ENCODE data around the gene SNX22.

DNA sequence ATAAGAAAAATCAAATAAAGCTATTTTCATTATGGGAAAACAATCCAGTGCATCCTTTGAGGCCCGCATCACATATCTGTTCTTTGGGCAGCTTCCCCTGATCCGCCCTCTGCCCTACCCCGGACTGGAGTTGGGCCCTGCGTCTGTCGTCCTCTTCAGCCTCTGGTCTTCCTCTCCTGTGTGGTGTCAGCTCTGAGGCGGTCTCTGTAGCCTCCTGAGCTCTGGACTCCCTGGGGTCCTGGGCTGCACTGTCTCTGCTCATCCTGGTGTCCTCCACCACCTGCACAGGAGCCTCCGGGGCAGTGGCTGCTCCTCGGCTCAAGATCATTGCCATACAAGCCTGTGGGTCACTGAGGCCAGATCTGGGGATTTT lies 7.4 kb upstream of the SNX22 start:
- TF ChIP-seq, protein P1, sequence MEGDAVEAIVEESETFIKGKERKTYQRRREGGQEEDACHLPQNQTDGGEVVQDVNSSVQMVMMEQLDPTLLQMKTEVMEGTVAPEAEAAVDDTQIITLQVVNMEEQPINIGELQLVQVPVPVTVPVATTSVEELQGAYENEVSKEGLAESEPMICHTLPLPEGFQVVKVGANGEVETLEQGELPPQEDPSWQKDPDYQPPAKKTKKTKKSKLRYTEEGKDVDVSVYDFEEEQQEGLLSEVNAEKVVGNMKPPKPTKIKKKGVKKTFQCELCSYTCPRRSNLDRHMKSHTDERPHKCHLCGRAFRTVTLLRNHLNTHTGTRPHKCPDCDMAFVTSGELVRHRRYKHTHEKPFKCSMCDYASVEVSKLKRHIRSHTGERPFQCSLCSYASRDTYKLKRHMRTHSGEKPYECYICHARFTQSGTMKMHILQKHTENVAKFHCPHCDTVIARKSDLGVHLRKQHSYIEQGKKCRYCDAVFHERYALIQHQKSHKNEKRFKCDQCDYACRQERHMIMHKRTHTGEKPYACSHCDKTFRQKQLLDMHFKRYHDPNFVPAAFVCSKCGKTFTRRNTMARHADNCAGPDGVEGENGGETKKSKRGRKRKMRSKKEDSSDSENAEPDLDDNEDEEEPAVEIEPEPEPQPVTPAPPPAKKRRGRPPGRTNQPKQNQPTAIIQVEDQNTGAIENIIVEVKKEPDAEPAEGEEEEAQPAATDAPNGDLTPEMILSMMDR (IDR thresholded peaks at IDR 0.05; ENCODE audit: low read length), result no peak
- no peak for TF ChIP-seq EZH2 (IDR thresholded peaks at IDR 0.05; ENCODE audit: borderline replicate concordance, low read length)
